Activated B cell treated with CpG ODN at 0.5 μM for 24 hours (primary cell): ENCODE results near the gene RPS6KA2. TPM values are rescaled to one million over a fixed set of nuclear protein-coding genes. Genes with fewer than 3 reads are reported as not detected.

ENCODE experiments used
- ATAC-seq: fragments of 200-7000 bp; cut with Tn5 transposase; one replicate; pipeline ENCODE4 v1.10.0; 2021; ENCODE audit warnings: low read depth, mild to moderate bottlenecking, moderate library complexity
- CTCF ChIA-PET: fragments of 350-600 bp; sonication (Branson Sonifier 250); formaldehyde crosslinking; loops from one replicate; lab custom pipeline; 2021; ENCODE audit warnings: antibody characterized with exemption; lab: Charles Lee
- POLR2A ChIA-PET: fragments of 350-600 bp; sonication (Branson Sonifier 250); formaldehyde crosslinking; loops from one replicate; lab custom pipeline; 2021; ENCODE audit warnings: antibody characterized with exemption; lab: Charles Lee
- DNase-seq: peaks from one replicate; pipeline ENCODE4 v3.0.0; 2022
- H3K27ac Mint-ChIP-seq: one replicate; pipeline ENCODE4 v1.8.0; 2020; ENCODE audit warnings: mixed read lengths
- H3K27me3 Mint-ChIP-seq: one replicate; pipeline ENCODE4 v1.8.0; 2021; ENCODE audit warnings: mixed read lengths
- H3K36me3 Mint-ChIP-seq: one replicate; pipeline ENCODE4 v1.8.0; 2021; ENCODE audit warnings: low read depth, mixed read lengths
- H3K4me1 Mint-ChIP-seq: one replicate; pipeline ENCODE4 v1.8.0; 2021; ENCODE audit warnings: mixed read lengths
- H3K4me3 Mint-ChIP-seq: one replicate; pipeline ENCODE4 v1.8.0; 2020; ENCODE audit warnings: mild to moderate bottlenecking, mixed read lengths
- H3K9me3 Mint-ChIP-seq: one replicate; pipeline ENCODE4 v1.8.0; 2020; ENCODE audit warnings: mixed read lengths
- intact Hi-C: fragments of 100-400 bp; cut with micrococcal nuclease; formaldehyde crosslinking; loops from one replicate; pipeline ENCODE4 v1.15.1; 2024
- total RNA-seq: library from RNA; stranded (reverse); gene quantifications from 2 replicates; pipeline ENCODE4 v1.2.3, GENCODE V29; 2022
- TF ChIP-seq, protein P1 (sequence below): fragments of 200-600 bp; IDR thresholded peaks from one replicate; pipeline ENCODE4 v1.8.0; 2022; ENCODE audit warnings: antibody characterized with exemption, mild to moderate bottlenecking

Gene RPS6KA2
- total RNA-seq, 1 donor from 2014 or later: 14.4 TPM

DNA sequence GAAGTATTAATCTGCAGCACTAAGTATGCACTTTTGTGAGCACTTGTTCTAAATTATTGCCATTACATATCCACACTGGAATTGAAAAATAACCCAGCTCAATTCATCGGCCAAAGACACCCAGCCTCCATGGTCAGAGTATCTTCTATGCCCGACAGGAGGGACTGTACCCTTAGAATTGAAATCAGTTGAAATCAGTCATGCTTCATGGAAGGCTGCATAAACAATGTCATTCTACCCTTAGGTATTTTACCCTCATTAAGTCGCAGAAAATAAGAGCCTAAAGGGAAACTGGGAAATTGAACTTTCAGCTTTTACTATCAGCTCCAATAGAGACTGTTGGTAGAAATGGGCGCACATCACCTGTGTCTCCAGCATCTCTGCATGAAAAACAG, 37.7 kb downstream of the RPS6KA2 start:
- ATAC-seq (peak; percentile 17), DNase-seq (no peak)
- ChIA-PET POLR2A (interaction anchor here (0.6 to 4.2 kb wide), 10 partner anchors 33 to 762 kb away, joined by 3 to 67 read pairs (median 4); partner anchors contain the start of genes RPS6KA2 and SFT2D1), CTCF (interaction anchor here (0.8 to 1.0 kb wide), 3 partner anchors 183 to 552 kb away, joined by 3 read pairs; no protein-coding TSS in a partner anchor)
- Mint-ChIP-seq H3K36me3 (no peaks in the 10 kb centered on the region), H3K4me3 (peak overlapping the region; percentile 76), H3K4me1 (peaks cover 42% of the 10 kb centered on the region), H3K27ac (peak overlapping the region; percentile 87), H3K9me3 (no peaks in the 10 kb centered on the region), H3K27me3 (no peaks in the 10 kb centered on the region)
- intact Hi-C loops: loop anchor here (1.0 to 5.0 kb wide), 9 partner anchors 38 to 761 kb away; partner anchors contain the start of genes CEP43, MPC1, RPS6KA2 and SFT2D1
- TF ChIP-seq, protein P1, sequence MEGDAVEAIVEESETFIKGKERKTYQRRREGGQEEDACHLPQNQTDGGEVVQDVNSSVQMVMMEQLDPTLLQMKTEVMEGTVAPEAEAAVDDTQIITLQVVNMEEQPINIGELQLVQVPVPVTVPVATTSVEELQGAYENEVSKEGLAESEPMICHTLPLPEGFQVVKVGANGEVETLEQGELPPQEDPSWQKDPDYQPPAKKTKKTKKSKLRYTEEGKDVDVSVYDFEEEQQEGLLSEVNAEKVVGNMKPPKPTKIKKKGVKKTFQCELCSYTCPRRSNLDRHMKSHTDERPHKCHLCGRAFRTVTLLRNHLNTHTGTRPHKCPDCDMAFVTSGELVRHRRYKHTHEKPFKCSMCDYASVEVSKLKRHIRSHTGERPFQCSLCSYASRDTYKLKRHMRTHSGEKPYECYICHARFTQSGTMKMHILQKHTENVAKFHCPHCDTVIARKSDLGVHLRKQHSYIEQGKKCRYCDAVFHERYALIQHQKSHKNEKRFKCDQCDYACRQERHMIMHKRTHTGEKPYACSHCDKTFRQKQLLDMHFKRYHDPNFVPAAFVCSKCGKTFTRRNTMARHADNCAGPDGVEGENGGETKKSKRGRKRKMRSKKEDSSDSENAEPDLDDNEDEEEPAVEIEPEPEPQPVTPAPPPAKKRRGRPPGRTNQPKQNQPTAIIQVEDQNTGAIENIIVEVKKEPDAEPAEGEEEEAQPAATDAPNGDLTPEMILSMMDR: no peak

DNA sequence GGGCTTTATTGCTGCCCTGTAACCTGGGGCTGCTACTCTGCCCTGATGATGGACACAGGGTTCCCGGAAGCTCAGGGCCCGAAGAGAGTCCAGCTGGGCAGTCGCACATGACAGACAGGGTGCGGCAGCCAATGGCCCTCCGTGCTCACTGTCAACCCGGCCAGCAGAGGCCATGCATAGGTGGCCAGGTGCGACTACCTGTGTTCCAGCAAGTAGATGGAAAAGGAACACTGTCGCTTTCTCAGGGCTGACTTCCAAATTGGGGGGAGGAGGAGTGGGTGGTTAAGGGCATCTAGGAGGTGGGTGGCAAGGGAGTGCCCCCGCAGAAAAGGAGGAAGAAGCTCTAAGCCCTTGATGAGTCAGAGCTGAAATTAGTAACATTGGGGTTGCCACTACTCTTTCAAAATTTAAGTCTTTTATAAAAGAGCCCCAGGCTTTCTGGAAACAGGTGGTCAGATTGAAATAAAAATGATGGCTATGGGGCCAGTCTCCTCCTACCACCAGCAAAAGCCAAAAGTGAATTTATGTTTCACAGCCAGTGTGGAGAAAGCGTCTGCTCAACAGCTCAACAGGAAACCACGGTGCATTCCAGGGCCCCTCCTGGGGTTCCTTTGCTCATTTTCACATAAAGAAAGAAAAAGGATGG, 38.2 kb downstream of the RPS6KA2 start:
- peak overlapping the region; percentile 87 for H3K27ac Mint-ChIP-seq
- ChIA-PET CTCF (interaction anchor here (0.8 to 1.4 kb wide), 4 partner anchors 184 to 553 kb away, joined by 3 read pairs; no protein-coding TSS in a partner anchor), POLR2A (interaction anchor here (0.6 to 4.2 kb wide), 10 partner anchors 34 to 763 kb away, joined by 3 to 67 read pairs (median 4); partner anchors contain the start of genes RPS6KA2 and SFT2D1)
- peaks cover 42% of the 10 kb centered on the region for H3K4me1 Mint-ChIP-seq
- ATAC-seq (peak; percentile 49), DNase-seq (peak; percentile 19)
- TF ChIP-seq, protein P1: no peak
- H3K27me3 Mint-ChIP-seq: no peaks in the 10 kb centered on the region
- no peaks in the 10 kb centered on the region for H3K36me3 Mint-ChIP-seq
- no peaks in the 10 kb centered on the region for H3K9me3 Mint-ChIP-seq
- intact Hi-C loops: loop anchor here (1.0 to 5.0 kb wide), 11 partner anchors 38 to 762 kb away; partner anchors contain the start of genes CEP43, MPC1, RPS6KA2 and SFT2D1
- peak overlapping the region; percentile 76 for H3K4me3 Mint-ChIP-seq

DNA sequence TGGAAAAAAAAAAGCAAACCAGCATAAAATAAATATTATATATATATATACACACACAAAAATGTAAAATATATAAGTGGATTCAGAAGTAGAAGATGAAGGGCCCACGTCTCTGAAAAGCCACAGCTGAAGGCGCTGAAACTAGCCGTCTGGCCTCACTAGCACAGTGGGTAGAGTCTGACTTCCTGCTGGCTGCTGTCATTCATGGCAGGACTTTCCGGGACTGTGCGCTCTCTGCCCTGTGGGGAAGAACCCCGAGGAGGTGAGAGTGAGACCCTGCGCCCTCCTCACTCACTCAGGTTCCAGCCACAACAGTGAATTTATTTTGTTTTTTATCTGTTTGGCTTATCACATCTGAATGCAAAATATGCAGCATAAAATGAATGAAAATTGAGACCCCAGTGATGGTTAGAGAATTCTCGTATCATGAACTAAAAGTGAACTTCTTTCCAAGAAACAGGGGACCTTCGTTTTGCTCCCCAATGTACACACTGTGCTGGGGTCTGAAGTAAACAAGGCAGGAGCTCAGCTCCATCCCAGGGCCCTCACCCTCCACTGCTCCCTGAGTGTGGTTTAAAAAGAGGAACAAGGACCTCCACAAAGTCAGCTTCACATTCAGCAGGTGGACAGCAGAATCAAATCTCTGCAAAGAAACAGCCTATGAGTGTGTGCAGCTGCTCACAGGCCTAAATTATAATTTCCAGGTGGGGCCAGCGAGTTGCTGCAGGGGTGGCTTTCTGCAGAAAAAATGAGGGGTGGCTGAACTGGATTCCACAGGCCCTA, 39.2 kb downstream of the RPS6KA2 start:
- CTCF ChIA-PET: interaction anchor here (1.4 kb wide), 1 partner anchor 362 kb away, joined by 3 read pairs; no protein-coding TSS in a partner anchor
- ATAC-seq: peak; percentile 80
- TF ChIP-seq, protein P1: no peak
- Mint-ChIP-seq H3K36me3 (no peaks in the 10 kb centered on the region), H3K27ac (peak overlapping the region; percentile 87), H3K9me3 (no peaks in the 10 kb centered on the region), H3K27me3 (no peaks in the 10 kb centered on the region), H3K4me3 (peak overlapping the region; percentile 76), H3K4me1 (peaks cover 42% of the 10 kb centered on the region)
- POLR2A ChIA-PET: interaction anchor here (1.7 to 4.2 kb wide), 4 partner anchors 39 to 763 kb away, joined by 4 to 67 read pairs (median 10); partner anchors contain the start of gene RPS6KA2
- intact Hi-C loops: loop anchor here (1.0 to 5.0 kb wide), 9 partner anchors 47 to 763 kb away; partner anchors contain the start of genes CEP43, MPC1 and SFT2D1
- DNase-seq: peak; percentile 28

DNA sequence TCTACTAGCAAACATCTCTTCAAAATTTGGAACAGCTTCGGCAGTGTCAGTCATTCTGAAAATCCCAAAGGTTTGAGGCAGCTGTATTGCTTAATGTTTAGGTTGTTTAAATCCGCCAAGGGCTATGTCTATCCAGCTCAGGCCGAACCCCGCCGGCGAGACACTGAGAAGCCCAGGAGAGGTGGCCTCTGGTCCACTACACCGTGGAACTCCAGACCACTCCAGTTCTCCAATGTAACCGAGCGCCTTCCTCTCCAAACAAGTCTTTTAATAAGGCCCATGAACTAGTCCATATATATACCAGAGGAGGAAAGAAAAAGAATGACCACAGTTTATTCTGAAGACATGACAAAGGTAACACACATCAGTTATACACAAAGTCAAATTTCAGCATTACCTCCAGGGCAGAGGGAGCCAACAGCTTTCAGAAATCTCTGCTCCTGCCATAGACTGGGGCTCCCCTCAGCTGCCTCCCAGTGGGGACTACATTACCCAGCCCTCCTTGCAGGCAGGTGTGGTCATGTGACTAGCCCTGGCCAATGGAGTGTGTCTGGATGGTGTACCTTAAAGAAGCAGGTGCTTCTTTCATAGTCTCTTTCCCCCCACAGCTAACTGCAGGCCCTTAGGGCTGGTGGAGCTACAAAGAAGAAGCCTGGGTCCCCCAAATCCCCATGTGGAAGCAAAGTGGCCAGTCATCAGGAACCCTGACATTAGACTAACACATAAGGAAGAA, 40.5 kb downstream of the RPS6KA2 start, which contains the start of gene RAMACL:
RAMACL (minus strand) TSS at position 255 of the 733 bp plus-strand sequence; CDS start at position 54, 201 bp downstream.
- no peaks in the 10 kb centered on the region for H3K9me3 Mint-ChIP-seq
- H3K27ac Mint-ChIP-seq: peak within 1 kb of the TSS; percentile 71
- CTCF ChIA-PET: interaction anchor here (0.6 to 1.3 kb wide), 2 partner anchors 76 to 335 kb away, joined by 3 to 4 read pairs; no protein-coding TSS in a partner anchor
- H3K4me3 Mint-ChIP-seq: no peak within 1 kb of the TSS
- no peaks in the 10 kb centered on the region for H3K36me3 Mint-ChIP-seq
- H3K4me1 Mint-ChIP-seq: peaks cover 42% of the 10 kb centered on the region
- no peak for DNase-seq
- intact Hi-C loops: loop anchor here (5.0 kb wide), 1 partner anchor 411 kb away; the partner anchor contains the start of gene CEP43
- TF ChIP-seq, protein P1: no peak
- peak; percentile 60 for ATAC-seq
- POLR2A ChIA-PET: interaction anchor here (0.9 to 4.2 kb wide), 2 partner anchors 40 to 71 kb away, joined by 4 to 67 read pairs; partner anchors contain the start of gene RPS6KA2
- no peaks in the 10 kb centered on the region for H3K27me3 Mint-ChIP-seq
